K562 (cell line): ENCODE measurements around the gene ZSWIM7. TPM values are rescaled to one million over a fixed set of nuclear protein-coding genes. Genes with fewer than 3 reads are reported as not detected.

Source experiments
- BACH1 ChIP-seq: fragments of 200-800 bp; sonication (Bioruptor generic); IDR thresholded peaks from 2 replicates; pipeline ENCODE4 v1.6.1; 2016; ENCODE audit warnings: missing genetic modification characterization, missing compliant biosample characterization
- C11orf30 ChIP-seq: fragments of 450-650 bp; IDR thresholded peaks from 2 replicates; pipeline ENCODE4 v1.6.1; 2016; ENCODE audit warnings: low read depth, mild to moderate bottlenecking
- CBFA2T2 ChIP-seq: fragments of 450-650 bp; conservative IDR thresholded peaks from 2 replicates; pipeline ENCODE4 v1.6.1; 2017; ENCODE audit warnings: mild to moderate bottlenecking
- CBFA2T3 ChIP-seq: fragments of 450-650 bp; IDR thresholded peaks from 2 replicates; pipeline ENCODE4 v1.6.1; 2017
- CTBP1 ChIP-seq: fragments of 450-650 bp; IDR thresholded peaks from 2 replicates; pipeline ENCODE4 v1.6.1; 2016; ENCODE audit warnings: borderline replicate concordance
- CXXC5 ChIP-seq: fragments of 250-450 bp; sonication (Bioruptor Pico); IDR thresholded peaks from 2 replicates; pipeline ENCODE4 v1.8.0; 2022; ENCODE audit warnings: inconsistent platforms, mild to moderate bottlenecking, moderate library complexity
- EP300 ChIP-seq: IDR thresholded peaks from 2 replicates; pipeline ENCODE4 v1.6.1; 2012; ENCODE audit warnings: low read length, improper control_type of control experiment
- HDAC1 ChIP-seq, 2 experiments: fragments of 450-650 bp; IDR thresholded peaks; 2 replicates each; pipeline ENCODE4 v1.6.1; 2016 to 2017; ENCODE audit warnings: inconsistent platforms in 1 of 2, mild to moderate bottlenecking in 1 of 2, moderate library complexity in 1 of 2
- HDAC2 ChIP-seq: fragments of 450-650 bp; IDR thresholded peaks from 2 replicates; pipeline ENCODE4 v1.6.1; 2016; ENCODE audit warnings: mild to moderate bottlenecking
- JUND ChIP-seq, 2 experiments: IDR thresholded peaks; 2 replicates in 1 of 2; 3 replicates in 1 of 2; pipeline ENCODE4 v1.6.1; 2011; ENCODE audit warnings: borderline replicate concordance in 2 of 2, low read depth in 2 of 2, low read length in 2 of 2, improper control_type of control experiment in 1 of 2, missing biosample characterization in 1 of 2, missing genetic modification characterization in 1 of 2, missing genetic modification reagents in 1 of 2
- MAFG ChIP-seq: fragments of 450-650 bp; conservative IDR thresholded peaks from 2 replicates; pipeline ENCODE4 v1.6.1; 2016; ENCODE audit warnings: missing genetic modification characterization, missing compliant biosample characterization
- MAZ ChIP-seq, 2 experiments: fragments of 450-650 bp in 1 of 2; sonication (generic) in 1 of 2; formaldehyde crosslinking; IDR thresholded peaks in 1 of 2; conservative IDR thresholded peaks in 1 of 2; 2 replicates each; pipeline versions ENCODE4 v1.4.0 to v1.5.0; 2020; ENCODE audit warnings: mild to moderate bottlenecking in 1 of 2, missing genetic modification reagents in 1 of 2
- NBN ChIP-seq: fragments of 450-650 bp; IDR thresholded peaks from 2 replicates; pipeline ENCODE4 v1.6.1; 2016; ENCODE audit warnings: low read depth, mild to moderate bottlenecking
- NCOR1 ChIP-seq: fragments of 450-650 bp; IDR thresholded peaks from 2 replicates; pipeline ENCODE4 v1.6.1; 2016; ENCODE audit warnings: mild to moderate bottlenecking, moderate library complexity
- NFE2 ChIP-seq: IDR thresholded peaks from 2 replicates; pipeline ENCODE4 v1.6.1; 2014; ENCODE audit warnings: antibody characterized with exemption, low read depth
- RBM17 ChIP-seq: fragments of 200-400 bp; formaldehyde crosslinking; IDR thresholded peaks from 2 replicates; pipeline ENCODE4 v1.6.1; 2017; ENCODE audit warnings: low read depth, mild to moderate bottlenecking, low read length, borderline replicate concordance
- RBM22 ChIP-seq: fragments of 200-400 bp; formaldehyde crosslinking; IDR thresholded peaks from 2 replicates; pipeline ENCODE4 v1.6.1; 2018; ENCODE audit warnings: low read length, low read depth; ENCODE audit not compliant: poor library complexity, severe bottlenecking
- TAL1 ChIP-seq: fragments of 450-650 bp; IDR thresholded peaks from 2 replicates; pipeline ENCODE4 v1.6.1; 2016; ENCODE audit warnings: mild to moderate bottlenecking
- TCF3 ChIP-seq: sonication (generic); formaldehyde crosslinking; IDR thresholded peaks from 2 replicates; pipeline ENCODE4 v1.4.0; 2020; ENCODE audit warnings: mild to moderate bottlenecking, missing genetic modification reagents
- TRIM24 ChIP-seq, 2 experiments: fragments of 450-650 bp; IDR thresholded peaks; 2 replicates each; pipeline ENCODE4 v1.6.1; 2016
- ZNF717 ChIP-seq: fragments of 250-450 bp; sonication (Bioruptor Pico); IDR thresholded peaks from 2 replicates; pipeline ENCODE4 v1.5.0; 2021
- polyA plus RNA-seq, 8 experiments: library from polyadenylated mRNA; depleted of rRNA in 4 of 8; stranded (reverse) in 5 of 8; unstranded in 3 of 8; fragments of >200 nt; fragmentation: Nextera tagmentation in 2 of 8; fragmentation: Illumina TruSeq in 1 of 8; extraction: Ambion mirVana in 2 of 8; extraction: Trizol in 1 of 8; gene quantifications; 2 replicates each; pipeline versions ENCODE4 v1.2.1 to v1.2.3, GENCODE V29; 2011 to 2014; ENCODE audit warnings: inconsistent platforms in 1 of 8, missing spikeins in 1 of 8
- total RNA-seq, 7 experiments: library from RNA; depleted of rRNA in 6 of 7; stranded (reverse); fragments of >200 nt in 6 of 7; fragmentation: Illumina TruSeq in 2 of 7; extraction: Trizol in 2 of 7; gene quantifications; 2 replicates each; pipeline versions ENCODE4 v1.2.1 to v1.2.3, GENCODE V29; 2011 to 2021; ENCODE audit warnings: low replicate concordance in 1 of 7
- TF ChIP-seq, protein P1 (sequence below): fragments of 450-650 bp; IDR thresholded peaks from 2 replicates; pipeline ENCODE4 v1.6.1; 2014; ENCODE audit warnings: low read depth, mild to moderate bottlenecking, moderate library complexity, borderline replicate concordance
- TF ChIP-seq, protein P2 (sequence below): fragments of 450-650 bp; IDR thresholded peaks from 2 replicates; pipeline ENCODE4 v1.6.1; 2017; ENCODE audit warnings: antibody characterized with exemption, mild to moderate bottlenecking

Gene ZSWIM7
- total and polyA plus RNA-seq, 9 of the 15 experiments (the other 6 are each of a cell fraction or from before 2014, with no cell fraction given), result 5.9 to 18.7 (median 9.5) TPM

DNA sequence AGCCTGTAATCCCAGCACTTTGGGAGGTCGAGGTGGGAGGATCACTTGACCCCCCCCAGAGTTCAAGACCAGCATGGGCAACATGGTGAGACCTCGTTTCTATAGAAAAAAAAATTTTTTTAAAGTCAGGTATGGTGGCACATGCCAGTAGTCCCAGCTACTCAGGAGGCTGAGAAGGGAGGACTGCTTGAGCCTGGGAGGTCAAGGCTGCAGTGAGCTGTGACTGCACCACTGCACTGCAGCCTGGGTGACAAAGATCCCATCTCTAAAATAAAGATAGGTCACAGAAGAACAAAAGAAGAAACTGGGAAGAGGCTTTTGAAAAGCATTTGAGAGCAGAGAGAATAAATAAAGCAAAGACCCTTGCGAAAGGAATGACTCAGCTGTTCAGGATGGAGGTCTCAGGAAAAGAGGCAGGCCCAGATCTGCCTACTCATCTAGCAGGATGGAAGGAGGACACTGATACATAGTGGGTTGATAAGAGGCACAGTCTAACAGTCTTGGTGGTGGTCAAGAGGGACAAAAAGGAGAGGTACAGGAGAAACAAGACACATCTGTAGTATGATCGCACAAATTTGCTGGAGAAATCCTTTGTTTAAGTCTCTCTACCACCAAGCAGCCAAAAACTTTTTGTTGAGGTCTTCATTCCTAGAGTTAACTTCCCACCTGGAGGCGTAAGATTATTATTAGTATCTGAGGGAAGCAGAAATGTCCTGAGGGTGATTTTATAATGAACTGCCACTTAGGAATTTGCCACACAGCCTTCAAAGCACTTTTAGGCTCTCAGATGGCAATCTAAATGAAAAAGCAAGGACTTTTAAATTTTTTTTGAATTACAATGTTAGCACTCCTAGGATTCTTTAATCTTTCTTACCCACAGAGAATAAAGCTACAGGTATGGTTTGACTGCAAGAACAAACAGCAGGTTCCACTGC, 17.6 kb downstream of the ZSWIM7 start (continued):
- TF ChIP-seq TAL1 (peak; percentile 11; the same call in 1 of the 2 replicates), CTBP1 (peak; percentile 60; the same call in 1 of the 2 replicates), JUND (IDR thresholded peaks at IDR 0.05; ENCODE audit: borderline replicate concordance, low read depth, low read length) (peak; percentile 26; the same call in 1 of the 2 replicates), JUND (tag; IDR thresholded peaks at IDR 0.05; ENCODE audit: borderline replicate concordance, low read depth, low read length) (peak; percentile 20; the same call in 1 of the 3 replicates), CBFA2T3 (peak; percentile 62), NBN (peak; percentile 47; the same call in 1 of the 2 replicates), TRIM24 (IDR thresholded peaks at IDR 0.05) (peak; percentile 28 to 53; a peak in 2 of 4 replicates), NFE2 (peak; percentile 93), CBFA2T2 (0 out of 2 replicates have a peak, but pooled peaks have one; percentile 8), RBM17 (no peak), BACH1 (0 out of 2 replicates have a peak, but pooled peaks have one; percentile 59), EP300 (peak; percentile 65; the same call in 1 of the 2 replicates), HDAC2 (peak; percentile 85), MAFG (peak; percentile 93), RBM22 (no peak), HDAC1 (IDR thresholded peaks at IDR 0.05) (peak in 1 of 2 experiments; percentile 76; a peak in 1 of 4 replicates), MAZ (CRISPR knock-in tag; conservative IDR thresholded peaks at IDR 0.05 in 1 of 2, IDR thresholded peaks at IDR 0.05 in 1 of 2) (0 out of 4 replicates have a peak, but pooled peaks of 1 of the 2 experiments have one; percentile 10), CXXC5 (0 out of 2 replicates have a peak, but pooled peaks have one; percentile 8), C11orf30 (peak; percentile 97), NCOR1 (0 out of 2 replicates have a peak, but pooled peaks have one; percentile 35), ZNF717 (CRISPR knock-in tag) (no peak), TCF3 (peak; percentile 40; the same call in 1 of the 2 replicates)
- TF ChIP-seq, protein P1, sequence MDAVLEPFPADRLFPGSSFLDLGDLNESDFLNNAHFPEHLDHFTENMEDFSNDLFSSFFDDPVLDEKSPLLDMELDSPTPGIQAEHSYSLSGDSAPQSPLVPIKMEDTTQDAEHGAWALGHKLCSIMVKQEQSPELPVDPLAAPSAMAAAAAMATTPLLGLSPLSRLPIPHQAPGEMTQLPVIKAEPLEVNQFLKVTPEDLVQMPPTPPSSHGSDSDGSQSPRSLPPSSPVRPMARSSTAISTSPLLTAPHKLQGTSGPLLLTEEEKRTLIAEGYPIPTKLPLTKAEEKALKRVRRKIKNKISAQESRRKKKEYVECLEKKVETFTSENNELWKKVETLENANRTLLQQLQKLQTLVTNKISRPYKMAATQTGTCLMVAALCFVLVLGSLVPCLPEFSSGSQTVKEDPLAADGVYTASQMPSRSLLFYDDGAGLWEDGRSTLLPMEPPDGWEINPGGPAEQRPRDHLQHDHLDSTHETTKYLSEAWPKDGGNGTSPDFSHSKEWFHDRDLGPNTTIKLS, result no peak
- TF ChIP-seq, protein P2, sequence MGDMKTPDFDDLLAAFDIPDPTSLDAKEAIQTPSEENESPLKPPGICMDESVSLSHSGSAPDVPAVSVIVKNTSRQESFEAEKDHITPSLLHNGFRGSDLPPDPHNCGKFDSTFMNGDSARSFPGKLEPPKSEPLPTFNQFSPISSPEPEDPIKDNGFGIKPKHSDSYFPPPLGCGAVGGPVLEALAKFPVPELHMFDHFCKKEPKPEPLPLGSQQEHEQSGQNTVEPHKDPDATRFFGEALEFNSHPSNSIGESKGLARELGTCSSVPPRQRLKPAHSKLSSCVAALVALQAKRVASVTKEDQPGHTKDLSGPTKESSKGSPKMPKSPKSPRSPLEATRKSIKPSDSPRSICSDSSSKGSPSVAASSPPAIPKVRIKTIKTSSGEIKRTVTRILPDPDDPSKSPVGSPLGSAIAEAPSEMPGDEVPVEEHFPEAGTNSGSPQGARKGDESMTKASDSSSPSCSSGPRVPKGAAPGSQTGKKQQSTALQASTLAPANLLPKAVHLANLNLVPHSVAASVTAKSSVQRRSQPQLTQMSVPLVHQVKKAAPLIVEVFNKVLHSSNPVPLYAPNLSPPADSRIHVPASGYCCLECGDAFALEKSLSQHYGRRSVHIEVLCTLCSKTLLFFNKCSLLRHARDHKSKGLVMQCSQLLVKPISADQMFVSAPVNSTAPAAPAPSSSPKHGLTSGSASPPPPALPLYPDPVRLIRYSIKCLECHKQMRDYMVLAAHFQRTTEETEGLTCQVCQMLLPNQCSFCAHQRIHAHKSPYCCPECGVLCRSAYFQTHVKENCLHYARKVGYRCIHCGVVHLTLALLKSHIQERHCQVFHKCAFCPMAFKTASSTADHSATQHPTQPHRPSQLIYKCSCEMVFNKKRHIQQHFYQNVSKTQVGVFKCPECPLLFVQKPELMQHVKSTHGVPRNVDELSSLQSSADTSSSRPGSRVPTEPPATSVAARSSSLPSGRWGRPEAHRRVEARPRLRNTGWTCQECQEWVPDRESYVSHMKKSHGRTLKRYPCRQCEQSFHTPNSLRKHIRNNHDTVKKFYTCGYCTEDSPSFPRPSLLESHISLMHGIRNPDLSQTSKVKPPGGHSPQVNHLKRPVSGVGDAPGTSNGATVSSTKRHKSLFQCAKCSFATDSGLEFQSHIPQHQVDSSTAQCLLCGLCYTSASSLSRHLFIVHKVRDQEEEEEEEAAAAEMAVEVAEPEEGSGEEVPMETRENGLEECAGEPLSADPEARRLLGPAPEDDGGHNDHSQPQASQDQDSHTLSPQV, result peak; percentile 79
